ENCODE measurements around the gene NINJ1. TPM values are rescaled to one million over a fixed set of nuclear protein-coding genes. Genes with fewer than 3 reads are reported as not detected.

Gene NINJ1
- total RNA-seq, 4 donors from 2014 or later, result 28.5 to 58.5 (median 45.7) TPM

GRCh38 chr9:93090091-93090655, 43.9 kb downstream of the NINJ1 start:
- no peak for ATAC-seq

GRCh38 chr9:93089481-93089991, 44.5 kb downstream of the NINJ1 start:
- DNase-seq (no peak), ATAC-seq (no peak)
- Histone ChIP-seq H3K27me3 (no peaks in the 10 kb centered on the region), H3K4me3 (no peak overlapping the region), H3K4me1 (peaks cover 4 to 9% of the 10 kb centered on the region in 2 donors), H3K27ac (no peak overlapping the region), H3K9me3 (no peaks in the 10 kb centered on the region), H3K36me3 (no peaks in the 10 kb centered on the region)
- TF ChIP-seq POLR2A (IDR thresholded peaks at IDR 0.05), result no peak
- TF ChIP-seq, protein P1, sequence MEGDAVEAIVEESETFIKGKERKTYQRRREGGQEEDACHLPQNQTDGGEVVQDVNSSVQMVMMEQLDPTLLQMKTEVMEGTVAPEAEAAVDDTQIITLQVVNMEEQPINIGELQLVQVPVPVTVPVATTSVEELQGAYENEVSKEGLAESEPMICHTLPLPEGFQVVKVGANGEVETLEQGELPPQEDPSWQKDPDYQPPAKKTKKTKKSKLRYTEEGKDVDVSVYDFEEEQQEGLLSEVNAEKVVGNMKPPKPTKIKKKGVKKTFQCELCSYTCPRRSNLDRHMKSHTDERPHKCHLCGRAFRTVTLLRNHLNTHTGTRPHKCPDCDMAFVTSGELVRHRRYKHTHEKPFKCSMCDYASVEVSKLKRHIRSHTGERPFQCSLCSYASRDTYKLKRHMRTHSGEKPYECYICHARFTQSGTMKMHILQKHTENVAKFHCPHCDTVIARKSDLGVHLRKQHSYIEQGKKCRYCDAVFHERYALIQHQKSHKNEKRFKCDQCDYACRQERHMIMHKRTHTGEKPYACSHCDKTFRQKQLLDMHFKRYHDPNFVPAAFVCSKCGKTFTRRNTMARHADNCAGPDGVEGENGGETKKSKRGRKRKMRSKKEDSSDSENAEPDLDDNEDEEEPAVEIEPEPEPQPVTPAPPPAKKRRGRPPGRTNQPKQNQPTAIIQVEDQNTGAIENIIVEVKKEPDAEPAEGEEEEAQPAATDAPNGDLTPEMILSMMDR (IDR thresholded peaks at IDR 0.05 in 4 of 5, conservative IDR thresholded peaks at IDR 0.05 in 1 of 5), result no peak
- intact Hi-C loops (cut with DNase I; ENCODE audit: low total_unique reads), result no loop called here
- in situ Hi-C loops (cut with MboI; ENCODE audit: low sequenced_read_pairs in 4 of 4), result no loop called here

More at GRCh38 chr9:93090091-93090655, 43.9 kb downstream of the NINJ1 start:
- no peak overlapping the region for H3K27ac ChIP-seq
- no peaks in the 10 kb centered on the region for H3K27me3 ChIP-seq
- intact Hi-C loops (cut with DNase I; ENCODE audit: low total_unique reads), result loop anchor here (10.0 kb wide), 2 partner anchors 215 to 1075 kb away; partner anchors contain the start of gene ZNF484
- DNase-seq, result no peak
- TF ChIP-seq, protein P1 (IDR thresholded peaks at IDR 0.05 in 4 of 5, conservative IDR thresholded peaks at IDR 0.05 in 1 of 5), result no peak
- no peak for TF ChIP-seq POLR2A (IDR thresholded peaks at IDR 0.05)
- in situ Hi-C loops (cut with MboI; ENCODE audit: low sequenced_read_pairs in 4 of 4), result no loop called here
- peaks cover 4 to 9% of the 10 kb centered on the region in 2 donors for H3K4me1 ChIP-seq
- H3K36me3 ChIP-seq, result no peaks in the 10 kb centered on the region
- H3K4me3 ChIP-seq, result no peak overlapping the region
- no peaks in the 10 kb centered on the region for H3K9me3 ChIP-seq

- ATAC-seq (no peak), DNase-seq (no peak)
- intact Hi-C loops (cut with DNase I; ENCODE audit: low total_unique reads), result no loop called here
- H3K27ac ChIP-seq, result no peak overlapping the region
- in situ Hi-C loops (cut with MboI; ENCODE audit: low sequenced_read_pairs in 4 of 4), result no loop called here
- H3K4me1 ChIP-seq, result peaks cover 4 to 9% of the 10 kb centered on the region in 2 donors
- no peak for TF ChIP-seq POLR2A (IDR thresholded peaks at IDR 0.05)
- TF ChIP-seq, protein P1 (IDR thresholded peaks at IDR 0.05 in 4 of 5, conservative IDR thresholded peaks at IDR 0.05 in 1 of 5), result no peak
- H3K4me3 ChIP-seq, result no peak overlapping the region
- no peaks in the 10 kb centered on the region for H3K36me3 ChIP-seq
- H3K9me3 ChIP-seq, result no peaks in the 10 kb centered on the region
- H3K27me3 ChIP-seq, result no peaks in the 10 kb centered on the region
These were observed 45.0 kb downstream of the NINJ1 start for GRCh38 chr9:93089024-93089423.

- Histone ChIP-seq H3K4me1 (peaks cover 1 to 9% of the 10 kb centered on the region in 2 donors), H3K9me3 (no peaks in the 10 kb centered on the region), H3K27ac (no peak overlapping the region), H3K27me3 (no peaks in the 10 kb centered on the region), H3K36me3 (no peaks in the 10 kb centered on the region), H3K4me3 (no peak overlapping the region)
- ATAC-seq (no peak), DNase-seq (no peak)
- in situ Hi-C loops (cut with MboI; ENCODE audit: low sequenced_read_pairs in 4 of 4), result no loop called here
- TF ChIP-seq, protein P1 (IDR thresholded peaks at IDR 0.05 in 4 of 5, conservative IDR thresholded peaks at IDR 0.05 in 1 of 5), result no peak
- no peak for TF ChIP-seq POLR2A (IDR thresholded peaks at IDR 0.05)
- intact Hi-C loops (cut with DNase I; ENCODE audit: low total_unique reads), result no loop called here
These were observed 45.4 kb downstream of the NINJ1 start for GRCh38 chr9:93088656-93089015.
